ENCODE results near the gene MT1M.

- peak; percentile 71 for TF ChIP-seq POLR2A (IDR thresholded peaks at IDR 0.05; ENCODE audit: low read depth, low read length)
- peak; percentile 52; the same call in 1 of the 2 replicates for TF ChIP-seq POLR2AphosphoS5 (IDR thresholded peaks at IDR 0.05; ENCODE audit: low read depth, low read length)
- TF ChIP-seq SPI1 (IDR thresholded peaks at IDR 0.05; ENCODE audit: low read depth, low read length): no peak
- no peak; the same call in 1 of the 2 replicates for TF ChIP-seq TAF1 (IDR thresholded peaks at IDR 0.05; ENCODE audit: low read depth, low read length)
These were observed 49.7 kb downstream of the MT1M start, which contains the start of gene MT1X for GRCh38 chr16:56681939-56682702.

Measured in GM12891 (cell line).